HG02642 (cell line): ENCODE data around the gene INHA.

Experiments
- ATAC-seq: cut with Tn5 transposase; IDR thresholded peaks from one replicate; pipeline ENCODE4 v1.9.1; 2021; ENCODE audit warnings: mild to moderate bottlenecking; ENCODE audit not compliant: unreplicated experiment, poor library complexity

The INHA gene

DNA sequence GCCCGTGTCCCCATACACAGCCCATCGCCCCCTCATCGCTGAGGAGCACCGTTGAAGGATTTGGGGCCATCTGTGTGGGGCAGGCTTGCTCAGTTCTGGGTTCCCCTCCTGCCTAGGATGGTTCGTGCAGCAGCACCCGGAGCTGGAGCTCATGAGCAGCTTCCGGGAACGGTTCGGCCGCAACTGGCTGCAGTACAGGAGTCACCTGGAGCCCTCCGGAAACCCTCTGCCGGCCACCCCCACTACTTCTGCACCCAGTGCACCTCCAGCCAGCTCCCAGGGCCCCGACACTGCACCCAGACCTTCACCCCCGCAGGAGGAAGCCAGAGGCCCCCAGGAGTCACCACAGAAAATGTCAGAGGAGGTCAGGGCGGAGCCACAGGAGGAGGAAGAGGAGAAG, 35.8 kb downstream of the INHA start:
- no peak for ATAC-seq

DNA sequence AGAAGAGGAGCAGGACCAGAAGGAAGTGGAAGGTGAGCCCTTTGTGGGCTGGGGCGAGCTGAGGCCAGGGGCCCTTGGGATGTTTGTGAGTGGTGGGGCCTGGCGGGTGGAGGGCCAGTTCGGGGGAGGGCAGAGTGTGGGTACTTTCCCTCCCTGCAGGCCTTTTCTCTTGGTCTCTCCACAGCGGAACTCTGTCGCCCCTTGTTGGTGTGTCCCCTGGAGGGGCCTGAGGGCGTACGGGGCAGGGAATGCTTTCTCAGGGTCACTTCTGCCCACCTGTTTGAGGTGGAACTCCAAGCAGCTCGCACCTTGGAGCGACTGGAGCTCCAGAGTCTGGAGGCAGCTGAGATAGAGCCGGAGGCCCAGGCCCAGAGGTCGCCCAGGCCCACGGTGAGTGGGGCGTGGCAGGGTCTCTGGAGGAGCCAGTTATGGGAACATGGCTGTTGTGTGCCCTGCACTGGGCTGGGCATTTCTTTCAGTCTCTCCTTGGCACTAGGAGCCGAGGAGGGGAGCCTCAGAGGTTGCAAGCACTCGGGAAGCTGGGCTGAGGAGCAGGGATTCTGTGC, 36.4 kb downstream of the INHA start:
- ATAC-seq = no peak

DNA sequence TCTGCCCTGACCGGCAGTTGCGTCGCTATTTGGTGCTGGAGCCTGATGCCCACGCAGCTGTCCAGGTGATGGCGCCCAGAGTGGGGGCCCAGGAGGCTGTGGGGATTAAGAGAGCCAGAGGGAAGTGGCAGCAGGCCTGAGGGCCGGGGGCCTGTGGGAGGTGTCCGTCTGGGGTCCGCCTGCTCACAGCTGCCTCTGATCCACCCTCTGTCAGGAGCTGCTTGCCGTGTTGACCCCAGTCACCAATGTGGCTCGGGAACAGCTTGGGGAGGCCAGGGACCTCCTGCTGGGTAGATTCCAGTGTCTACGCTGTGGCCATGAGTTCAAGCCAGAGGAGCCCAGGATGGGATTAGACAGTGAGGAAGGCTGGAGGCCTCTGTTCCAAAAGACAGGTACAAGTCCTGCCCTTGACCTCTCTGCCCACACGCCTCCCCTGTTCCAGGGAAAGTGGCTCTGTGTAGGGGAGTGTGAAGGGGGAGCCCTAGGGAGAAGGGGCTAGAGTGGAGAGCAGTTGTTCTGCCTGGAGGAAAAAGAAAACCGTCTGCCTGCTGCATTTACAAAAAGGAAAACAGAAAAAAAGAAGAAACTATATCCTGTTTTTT, 37.1 kb downstream of the INHA start:
- no peak for ATAC-seq

DNA sequence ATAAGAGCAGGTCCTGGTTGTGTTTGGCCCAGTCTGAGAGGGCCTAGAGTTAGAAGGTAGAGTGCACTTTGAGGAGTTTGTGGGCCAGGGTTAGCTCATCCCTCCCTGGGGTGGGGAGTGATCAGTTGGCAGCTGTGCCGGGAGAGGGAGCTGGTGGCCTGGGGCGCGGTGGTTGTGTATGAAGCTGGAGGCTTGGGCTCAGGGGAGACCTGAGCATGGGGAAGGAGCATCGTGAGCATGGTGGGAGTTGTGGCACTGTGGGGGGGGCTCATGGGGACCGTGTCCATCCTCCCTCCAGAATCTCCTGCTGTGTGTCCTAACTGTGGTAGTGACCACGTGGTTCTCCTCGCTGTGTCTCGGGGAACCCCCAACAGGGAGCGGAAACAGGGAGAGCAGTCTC, 39.2 kb downstream of the INHA start:
- no peak for ATAC-seq

DNA sequence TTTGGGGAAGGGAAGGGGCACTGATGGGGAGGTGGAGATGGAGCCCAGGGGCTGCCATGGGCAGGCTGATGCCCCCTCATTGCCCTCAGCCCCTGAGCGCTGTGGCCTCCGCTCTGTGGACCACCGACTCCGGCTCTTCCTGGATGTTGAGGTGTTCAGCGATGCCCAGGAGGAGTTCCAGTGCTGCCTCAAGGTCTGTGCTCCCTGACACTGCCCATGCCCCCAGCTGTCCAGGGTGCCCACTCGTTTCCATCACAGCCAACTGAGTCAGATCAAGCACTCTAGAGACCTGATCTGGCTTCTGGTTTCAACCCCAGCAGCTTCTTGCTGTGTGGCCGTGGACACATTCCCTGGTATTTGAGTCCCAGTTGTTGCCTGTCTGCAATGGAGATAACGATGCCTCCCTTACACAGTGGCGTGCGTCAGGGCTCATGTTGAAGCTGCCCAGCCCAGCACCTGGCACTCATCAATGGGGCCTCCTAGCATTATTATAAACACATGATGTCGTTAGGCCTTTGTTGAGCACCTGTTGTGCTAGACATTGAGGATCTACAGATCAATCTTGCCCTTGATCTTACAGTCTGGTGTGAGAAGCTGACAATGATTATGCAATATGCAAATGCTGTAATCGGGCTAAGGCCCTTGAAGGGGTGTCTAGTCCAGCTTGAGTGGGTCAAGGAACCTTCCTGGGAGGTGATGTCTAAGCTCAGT, 39.9 kb downstream of the INHA start:
- ATAC-seq = no peak

DNA sequence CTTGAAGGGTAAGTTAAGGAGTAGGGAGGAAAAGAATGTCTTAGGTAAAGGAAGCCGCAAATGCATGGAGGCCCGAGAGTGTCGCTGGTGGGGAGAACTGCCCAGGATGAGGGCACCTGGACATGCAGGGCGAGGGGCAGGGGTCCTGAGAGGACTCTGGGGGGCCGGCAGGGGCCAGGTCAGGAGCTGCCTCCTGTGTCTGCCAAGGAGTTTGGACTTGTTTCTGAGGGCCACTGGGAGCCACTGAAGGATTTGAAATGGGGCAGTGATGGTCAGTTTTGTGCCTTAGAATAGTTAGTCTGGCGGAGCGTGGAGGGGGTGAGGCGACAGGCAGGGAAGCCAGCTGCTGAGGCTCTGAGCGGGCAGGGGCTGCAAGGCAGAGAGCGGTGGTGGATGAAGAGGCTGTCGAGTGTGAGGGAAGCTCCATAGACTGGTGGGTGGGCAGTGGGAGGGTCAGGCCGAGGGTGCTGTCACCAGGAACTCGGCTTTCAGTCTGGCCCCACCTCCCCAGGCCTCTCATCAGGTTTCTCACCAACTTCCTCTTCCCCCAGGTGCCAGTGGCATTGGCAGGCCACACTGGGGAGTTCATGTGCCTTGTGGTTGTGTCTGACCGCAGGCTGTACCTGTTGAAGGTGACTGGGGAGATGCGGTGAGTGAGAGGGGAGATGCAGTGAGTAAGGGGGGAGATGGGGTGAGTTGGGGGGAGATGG, 40.6 kb downstream of the INHA start:
- no peak for ATAC-seq

DNA sequence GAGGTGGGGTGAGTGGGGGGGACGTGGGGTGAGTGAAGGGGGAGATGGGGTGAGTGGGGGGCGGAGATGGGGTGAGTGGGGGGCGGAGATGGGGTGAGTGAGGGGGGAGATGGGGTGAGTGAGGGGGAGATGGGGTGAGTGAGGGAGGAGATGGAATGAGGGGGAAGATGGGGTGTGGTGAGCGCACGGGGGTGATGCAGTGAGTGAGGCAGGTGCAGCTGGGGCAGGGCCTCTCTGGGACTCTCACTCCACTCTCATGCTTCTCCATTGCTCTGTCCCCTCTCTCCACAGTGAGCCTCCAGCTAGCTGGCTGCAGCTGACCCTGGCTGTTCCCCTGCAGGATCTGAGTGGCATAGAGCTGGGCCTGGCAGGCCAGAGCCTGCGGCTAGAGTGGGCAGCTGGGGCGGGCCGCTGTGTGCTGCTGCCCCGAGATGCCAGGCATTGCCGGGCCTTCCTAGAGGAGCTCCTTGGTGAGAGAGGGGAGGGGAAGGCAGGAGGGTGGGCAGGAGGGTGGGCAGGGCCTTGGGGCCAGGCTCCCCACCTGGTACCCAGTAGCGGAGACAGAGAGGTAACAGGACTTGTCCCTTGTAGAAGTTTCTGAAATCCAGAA, 41.5 kb downstream of the INHA start:
- ATAC-seq = no peak

DNA sequence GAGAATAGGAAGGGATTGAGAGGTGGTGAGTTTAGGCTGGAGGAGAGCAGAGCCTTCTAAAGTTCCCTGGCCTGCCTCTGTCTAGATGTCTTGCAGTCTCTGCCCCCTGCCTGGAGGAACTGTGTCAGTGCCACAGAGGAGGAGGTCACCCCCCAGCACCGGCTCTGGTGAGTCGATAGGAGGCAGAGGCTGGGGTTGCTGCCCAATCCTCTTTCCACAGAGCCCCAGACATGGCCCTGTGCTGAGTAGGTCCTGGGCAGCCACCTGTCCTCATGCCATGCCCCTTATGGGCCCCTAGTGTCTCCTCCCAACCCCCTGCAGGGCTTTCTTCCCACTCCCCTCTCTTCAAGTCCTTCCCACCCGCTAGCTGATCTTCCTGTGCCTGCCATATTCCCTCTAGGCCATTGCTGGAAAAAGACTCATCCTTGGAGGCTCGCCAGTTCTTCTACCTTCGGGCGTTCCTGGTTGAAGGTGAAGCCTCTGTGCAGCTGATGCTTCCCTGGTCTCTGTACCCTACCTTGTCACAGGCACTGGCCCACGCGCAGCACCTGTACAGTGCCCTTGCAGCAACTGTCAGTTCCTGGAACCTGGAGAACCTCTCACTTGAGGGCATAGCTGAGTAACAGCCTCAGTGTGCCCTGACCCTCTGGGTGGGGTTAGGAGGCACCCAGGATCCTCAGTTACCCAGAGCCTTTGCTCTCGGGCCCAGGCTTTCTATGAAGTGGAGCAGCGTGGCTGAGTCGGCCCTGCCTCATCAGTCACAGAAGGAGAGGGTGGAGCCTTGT, 42.2 kb downstream of the INHA start:
- ATAC-seq = no peak

DNA sequence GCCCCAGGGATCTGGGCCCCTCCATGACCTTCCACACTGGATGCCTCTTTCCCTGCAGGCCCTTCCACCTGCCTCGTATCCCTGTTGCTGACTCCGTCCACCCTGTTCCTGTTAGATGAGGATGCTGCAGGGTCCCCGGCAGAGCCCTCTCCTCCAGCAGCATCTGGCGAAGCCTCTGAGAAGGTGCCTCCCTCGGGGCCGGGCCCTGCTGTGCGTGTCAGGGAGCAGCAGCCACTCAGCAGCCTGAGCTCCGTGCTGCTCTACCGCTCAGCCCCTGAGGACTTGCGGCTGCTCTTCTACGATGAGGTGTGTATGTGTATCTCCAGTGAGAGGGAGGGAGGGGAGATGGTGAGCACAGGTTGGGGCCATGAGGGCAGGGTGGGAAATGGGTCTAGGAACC, 42.9 kb downstream of the INHA start:
- no peak for ATAC-seq

DNA sequence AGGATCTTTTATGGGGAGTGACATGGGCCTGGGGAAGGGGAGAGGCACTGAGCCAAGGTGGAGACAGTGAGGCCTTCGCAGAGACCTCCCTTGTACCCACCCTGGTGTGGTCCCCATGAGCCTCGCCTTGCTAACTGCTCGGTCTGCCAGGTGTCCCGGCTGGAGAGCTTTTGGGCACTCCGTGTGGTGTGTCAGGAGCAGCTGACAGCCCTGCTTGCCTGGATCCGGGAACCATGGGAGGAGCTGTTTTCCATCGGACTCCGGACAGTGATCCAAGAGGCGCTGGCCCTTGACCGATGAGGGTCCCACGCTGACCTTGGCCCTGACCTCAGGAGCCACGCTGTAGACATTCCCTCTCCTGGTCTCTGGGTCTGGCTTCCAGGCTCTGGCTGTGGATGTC, 43.8 kb downstream of the INHA start:
- ATAC-seq = no peak

DNA sequence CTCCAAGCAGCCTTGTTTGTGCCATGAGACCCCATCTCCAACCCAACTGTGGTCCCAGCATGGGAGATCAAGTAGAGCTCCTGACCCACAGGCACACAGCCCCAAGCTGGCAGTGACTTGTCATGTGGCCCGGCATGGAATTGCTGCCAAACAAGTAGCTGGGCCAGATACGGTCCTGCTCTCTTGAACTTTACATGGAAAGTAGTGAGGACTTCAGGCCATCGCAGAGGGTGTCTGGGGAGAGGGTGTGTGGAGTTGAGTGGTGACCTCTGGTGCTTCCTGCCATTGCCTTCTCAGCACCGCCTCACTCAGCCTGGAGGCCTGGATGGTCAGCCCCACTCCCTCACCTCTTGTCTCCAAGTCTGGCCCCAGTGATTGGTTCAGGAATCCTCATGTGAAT, 44.4 kb downstream of the INHA start:
- no peak for ATAC-seq

DNA sequence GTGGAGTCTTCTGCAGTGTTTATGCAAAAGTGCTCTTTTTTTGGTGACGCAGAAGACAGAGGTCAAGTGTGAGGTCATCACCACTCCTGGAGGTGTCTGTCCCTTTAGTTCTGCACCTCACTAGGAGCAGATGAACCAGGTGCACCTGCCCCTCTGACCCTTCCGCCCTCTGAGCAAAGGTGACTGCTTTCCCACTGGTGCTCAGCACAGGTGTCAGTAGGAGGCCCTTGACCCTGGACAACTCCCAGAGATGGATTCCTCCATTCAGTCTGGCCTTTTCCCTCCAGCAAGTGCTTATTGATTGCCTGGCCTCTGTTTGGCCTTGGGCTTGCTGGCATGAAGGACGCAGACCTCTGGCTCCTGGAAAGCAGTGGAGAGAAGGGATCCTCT, 46.6 kb downstream of the INHA start:
- no peak for ATAC-seq

DNA sequence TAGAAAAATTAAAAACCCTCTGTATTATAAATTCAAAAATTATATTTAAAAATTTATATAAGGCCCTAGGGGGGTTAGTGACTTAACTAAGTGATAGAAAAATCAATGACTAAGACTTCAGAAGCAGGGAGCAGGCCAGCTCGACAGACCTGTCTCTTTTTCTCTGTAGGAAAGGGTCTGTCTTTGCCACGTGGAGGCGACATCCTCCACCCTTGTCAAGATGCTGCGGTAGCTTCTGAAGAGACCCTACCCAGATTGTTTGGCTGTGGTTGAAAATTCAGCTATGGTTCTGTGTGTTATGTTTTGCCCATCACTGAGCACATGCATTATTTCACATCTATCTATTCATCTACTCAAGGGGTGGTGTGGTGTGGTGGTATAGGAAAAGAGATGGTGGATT, 47.1 kb downstream of the INHA start:
- no peak for ATAC-seq

DNA sequence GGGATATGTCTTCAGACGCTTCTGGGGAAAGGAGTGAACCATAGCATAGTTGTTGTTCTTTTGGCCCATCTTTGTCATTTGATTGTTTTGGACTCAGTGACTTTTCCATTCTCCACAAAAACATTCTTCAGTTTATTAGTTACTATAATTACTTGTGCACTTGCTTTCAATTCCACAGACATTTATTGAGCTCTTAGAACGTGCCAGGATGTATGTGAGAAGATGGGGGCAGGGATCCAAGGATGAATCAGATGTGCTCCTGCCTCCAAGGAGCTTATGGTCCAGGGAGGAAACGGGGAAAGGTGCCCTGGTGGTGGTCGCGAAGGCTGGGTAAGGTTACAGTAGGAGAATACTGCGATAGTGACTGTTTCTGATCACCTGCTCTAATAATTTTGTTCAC, 48.4 kb downstream of the INHA start:
- ATAC-seq = no peak

DNA sequence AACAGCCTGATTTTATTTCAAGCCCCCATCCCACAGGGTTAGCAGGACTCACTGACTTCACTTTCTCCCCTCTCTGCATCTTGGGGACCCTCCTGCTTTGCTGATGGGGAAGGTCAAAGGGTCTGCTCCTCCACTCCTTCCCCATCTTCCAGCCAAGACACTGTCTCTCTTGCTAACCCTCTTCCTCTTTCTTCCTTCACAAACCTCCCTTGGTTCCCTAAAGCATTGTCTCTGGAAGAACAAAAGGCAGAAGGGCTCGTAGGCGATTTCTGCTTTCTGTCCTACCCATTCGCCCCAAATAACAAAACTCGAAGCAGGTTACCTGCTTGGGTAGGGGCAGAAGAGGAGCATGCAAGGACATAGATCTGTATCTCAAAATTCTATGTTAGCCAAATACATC, 49.8 kb downstream of the INHA start:
- ATAC-seq = no peak

DNA sequence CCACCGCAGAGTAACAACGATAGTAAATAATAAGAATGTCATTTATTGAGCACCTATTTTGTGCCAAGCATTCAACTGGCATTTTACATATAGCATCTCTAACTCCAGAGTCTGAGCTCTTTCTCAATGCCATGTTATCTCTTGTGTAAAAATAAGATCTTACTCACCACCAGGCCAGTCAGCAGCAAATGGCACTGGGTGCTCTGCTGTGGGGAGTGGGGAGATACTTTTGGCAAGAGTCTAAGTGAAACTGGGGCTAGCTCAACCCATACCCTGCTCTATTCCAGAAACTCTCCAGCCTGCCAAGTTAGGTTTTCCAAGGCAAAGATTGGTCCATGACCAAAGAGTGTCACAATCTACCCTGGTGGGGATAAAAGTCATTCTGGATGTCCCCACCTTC, 50.4 kb downstream of the INHA start:
- ATAC-seq = no peak

DNA sequence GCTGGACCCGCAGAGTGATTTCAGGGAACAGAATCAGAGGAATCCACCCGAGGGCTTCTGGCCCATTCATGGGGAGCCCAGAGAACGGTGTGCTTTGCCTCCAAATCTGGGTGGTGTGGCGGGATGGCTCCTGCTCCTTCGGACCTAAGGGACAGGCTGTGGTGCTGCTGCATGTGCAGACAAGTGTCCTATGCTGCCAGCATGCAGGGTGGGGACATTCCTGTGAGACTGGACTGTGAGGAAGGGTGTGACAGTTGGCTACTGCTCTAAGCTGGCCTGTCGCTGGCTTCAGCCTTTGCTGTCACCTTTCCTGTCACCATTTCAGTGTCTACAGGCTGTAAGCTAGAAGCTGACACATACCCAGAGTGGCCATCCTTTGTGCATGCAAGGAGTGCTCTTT, 52.5 kb downstream of the INHA start:
- ATAC-seq = no peak

DNA sequence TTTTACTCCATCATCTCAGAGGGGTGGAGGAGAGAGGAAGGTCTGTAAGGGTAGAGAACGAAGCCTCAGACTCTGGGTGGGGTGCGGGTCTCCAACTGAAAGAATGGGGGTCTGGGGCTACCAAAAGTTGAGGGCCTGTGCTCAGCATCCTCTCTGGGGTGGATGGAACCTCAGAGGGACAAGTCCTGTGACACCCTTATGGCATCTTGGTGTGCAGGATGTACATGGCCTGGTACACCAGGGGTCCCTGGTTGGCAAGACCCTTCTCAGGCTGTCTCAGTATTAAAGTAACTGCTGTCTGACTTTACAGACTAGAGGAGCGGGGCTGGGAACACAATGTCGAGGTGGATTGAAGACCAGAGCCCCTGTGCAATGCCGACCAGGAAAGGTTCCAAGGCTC, 53.1 kb downstream of the INHA start:
- ATAC-seq = no peak
